Caco-2 (cell line): ENCODE measurements around the gene RSPH6A. TPM values are rescaled to one million over a fixed set of nuclear protein-coding genes. Genes with fewer than 3 reads are reported as not detected.

Source experiments
- BruUV-seq: library from RNA; stranded (reverse); fragments of 400-500 nt; replicated peaks from 2 replicates; lab custom pipeline; 2021; lab: Mats Ljungman, UMichigan
- CTCF ChIA-PET: fragments of 300-600 bp; sonication (Branson Sonifier 250); formaldehyde crosslinking; loops from one replicate; lab custom pipeline; 2022; ENCODE audit warnings: antibody characterized with exemption; lab: Charles Lee
- POLR2A ChIA-PET: fragments of 300-600 bp; sonication (Branson Sonifier 250); formaldehyde crosslinking; loops from one replicate; lab custom pipeline; 2022; ENCODE audit warnings: antibody characterized with exemption; lab: Charles Lee
- DNase-seq, 2 experiments: peaks; one replicate each; pipeline versions ENCODE4 v3.0.0 to v3.0.0-alpha.2; 2020 to 2022
- H3K27me3 ChIP-seq: replicated peaks from 2 replicates; pipeline ENCODE4 v1.6.0; 2011; ENCODE audit warnings: low read length; ENCODE audit not compliant: control insufficient read depth, insufficient read depth
- H3K36me3 ChIP-seq: 2 replicates; pipeline ENCODE4 v1.5.1; 2011; ENCODE audit warnings: low read length; ENCODE audit not compliant: control insufficient read depth, insufficient read depth
- H3K4me1 ChIP-seq: fragments of 250-450 bp; sonication (Bioruptor Pico); 2 replicates; pipeline ENCODE4 v1.5.1; 2020; ENCODE audit warnings: mild to moderate bottlenecking
- H3K4me3 ChIP-seq: 2 replicates; pipeline ENCODE4 v1.5.1; 2011; ENCODE audit warnings: low read depth, mild to moderate bottlenecking, control low read depth, low read length
- H3K9me3 ChIP-seq: fragments of 250-450 bp; sonication (Bioruptor Pico); 2 replicates; pipeline ENCODE4 v1.5.1; 2020; ENCODE audit warnings: mild to moderate bottlenecking, moderate library complexity
- H3K27ac Mint-ChIP-seq: one replicate; pipeline ENCODE4 v1.8.0; 2022; ENCODE audit warnings: mixed read lengths; ENCODE audit not compliant: unreplicated experiment
- H3K27me3 Mint-ChIP-seq: one replicate; pipeline ENCODE4 v1.8.0; 2022; ENCODE audit warnings: mixed read lengths; ENCODE audit not compliant: insufficient read depth, unreplicated experiment
- H3K36me3 Mint-ChIP-seq: one replicate; pipeline ENCODE4 v1.8.0; 2022; ENCODE audit warnings: mild to moderate bottlenecking, mixed read lengths; ENCODE audit not compliant: insufficient read depth, unreplicated experiment
- H3K4me1 Mint-ChIP-seq: one replicate; pipeline ENCODE4 v1.8.0; 2022; ENCODE audit warnings: low read depth, mixed read lengths; ENCODE audit not compliant: unreplicated experiment
- H3K4me3 Mint-ChIP-seq: one replicate; pipeline ENCODE4 v1.8.0; 2022; ENCODE audit warnings: mild to moderate bottlenecking, moderate library complexity, mixed read lengths; ENCODE audit not compliant: unreplicated experiment
- H3K9me3 Mint-ChIP-seq: one replicate; pipeline ENCODE4 v1.8.0; 2022; ENCODE audit warnings: mixed read lengths; ENCODE audit not compliant: unreplicated experiment
- CTCF ChIP-seq, 2 experiments: fragments of 200-600 bp in 1 of 2; IDR thresholded peaks; 1 replicate in 1 of 2; 2 replicates in 1 of 2; pipeline versions ENCODE4 v1.5.1 to v1.8.0; 2011 to 2022; ENCODE audit warnings: antibody characterized with exemption in 1 of 2, control low read depth in 1 of 2, inconsistent platforms in 1 of 2, low read depth in 1 of 2, low read length in 1 of 2, mild to moderate bottlenecking in 1 of 2, moderate library complexity in 1 of 2; ENCODE audit not compliant: insufficient read depth in 1 of 2, severe bottlenecking in 1 of 2, unreplicated experiment in 1 of 2
- intact Hi-C: fragments of 100-400 bp; cut with micrococcal nuclease; formaldehyde crosslinking; loops from one replicate; pipeline ENCODE4 v1.10.0; 2022; ENCODE audit not compliant: unreplicated experiment
- total RNA-seq: library from RNA; stranded (reverse); gene quantifications from 2 replicates; pipeline ENCODE4 v1.2.3, GENCODE V29; 2022

The RSPH6A gene
- total RNA-seq, 1 experiment from 2014 or later, result 0.23 TPM

GRCh38 chr19:45821570-45821969 is 6.5 kb upstream of the RSPH6A start:
- no peaks in the 10 kb centered on the region for H3K9me3 ChIP-seq
- Mint-ChIP-seq H3K27ac (no peak overlapping the region), H3K4me3 (no peak overlapping the region), H3K27me3 (no peaks in the 10 kb centered on the region), H3K4me1 (peaks cover 14% of the 10 kb centered on the region), H3K36me3 (peaks cover 75% of the 10 kb centered on the region), H3K9me3 (no peaks in the 10 kb centered on the region)
- no peak for DNase-seq
- H3K27me3 ChIP-seq, result no peaks in the 10 kb centered on the region
- no peak for TF ChIP-seq CTCF (IDR thresholded peaks at IDR 0.05; ENCODE audit: insufficient read depth in 1 of 2, low read depth in 1 of 2, low read length in 1 of 2, severe bottlenecking in 1 of 2, unreplicated experiment in 1 of 2)
- peaks cover 4% of the 10 kb centered on the region for H3K36me3 ChIP-seq
- POLR2A ChIA-PET, result no interaction called here
- BruUV-seq, result no TSS peak
- H3K4me1 ChIP-seq, result peaks cover 6% of the 10 kb centered on the region; the same call in 1 of the 2 replicates
- CTCF ChIA-PET, result interaction anchor here (0.6 kb wide), 1 partner anchor 220 kb away, joined by 7 read pairs; no protein-coding TSS in a partner anchor
- H3K4me3 ChIP-seq, result no peak overlapping the region
- intact Hi-C loops, result no loop called here

GRCh38 chr19:45821103-45821521 is 6.0 kb upstream of the RSPH6A start:
- H3K9me3 Mint-ChIP-seq, result no peaks in the 10 kb centered on the region
- Histone ChIP-seq H3K27me3 (no peaks in the 10 kb centered on the region), H3K4me3 (no peak overlapping the region), H3K9me3 (no peaks in the 10 kb centered on the region), H3K4me1 (peaks cover 6% of the 10 kb centered on the region; the same call in 1 of the 2 replicates), H3K36me3 (peaks cover 4% of the 10 kb centered on the region)
- CTCF ChIA-PET, result interaction anchor here (0.6 kb wide), 1 partner anchor 221 kb away, joined by 7 read pairs; no protein-coding TSS in a partner anchor
- POLR2A ChIA-PET, result no interaction called here
- no peak overlapping the region for H3K4me3 Mint-ChIP-seq
- H3K27me3 Mint-ChIP-seq, result no peaks in the 10 kb centered on the region
- peaks cover 71% of the 10 kb centered on the region for H3K36me3 Mint-ChIP-seq
- no peak for DNase-seq
- H3K4me1 Mint-ChIP-seq, result peaks cover 14% of the 10 kb centered on the region
- H3K27ac Mint-ChIP-seq, result no peak overlapping the region
- intact Hi-C loops, result no loop called here
- no TSS peak for BruUV-seq
- no peak for TF ChIP-seq CTCF (IDR thresholded peaks at IDR 0.05; ENCODE audit: insufficient read depth in 1 of 2, low read depth in 1 of 2, low read length in 1 of 2, severe bottlenecking in 1 of 2, unreplicated experiment in 1 of 2)

GRCh38 chr19:45820413-45821102 is 5.5 kb upstream of the RSPH6A start:
- BruUV-seq, result no TSS peak
- ChIA-PET POLR2A (no interaction called here), CTCF (interaction anchor here (0.6 kb wide), 1 partner anchor 50 kb away, joined by 3 read pairs; no protein-coding TSS in a partner anchor)
- H3K4me3 ChIP-seq, result no peak overlapping the region
- no peaks in the 10 kb centered on the region for H3K27me3 ChIP-seq
- H3K36me3 ChIP-seq, result peaks cover 4% of the 10 kb centered on the region
- no peak for DNase-seq
- Mint-ChIP-seq H3K9me3 (no peaks in the 10 kb centered on the region), H3K36me3 (peaks cover 69% of the 10 kb centered on the region), H3K27me3 (no peaks in the 10 kb centered on the region), H3K4me3 (no peak overlapping the region), H3K27ac (no peak overlapping the region), H3K4me1 (peaks cover 14% of the 10 kb centered on the region)
- TF ChIP-seq CTCF (IDR thresholded peaks at IDR 0.05; ENCODE audit: insufficient read depth in 1 of 2, low read depth in 1 of 2, low read length in 1 of 2, severe bottlenecking in 1 of 2, unreplicated experiment in 1 of 2), result no peak
- intact Hi-C loops, result no loop called here
- H3K4me1 ChIP-seq, result peaks cover 6% of the 10 kb centered on the region; the same call in 1 of the 2 replicates
- no peaks in the 10 kb centered on the region for H3K9me3 ChIP-seq
